GM21737 (cell line): ENCODE results near the gene NUP93.

Source experiments
- ATAC-seq: cut with Tn5 transposase; IDR thresholded peaks from one replicate; pipeline ENCODE4 v1.9.1; 2021; ENCODE audit warnings: mild to moderate bottlenecking, moderate library complexity; ENCODE audit not compliant: unreplicated experiment

Gene NUP93

GRCh38 chr16:56741399-56741798, 11.5 kb downstream of the NUP93 start:
- ATAC-seq, result no peak

DNA sequence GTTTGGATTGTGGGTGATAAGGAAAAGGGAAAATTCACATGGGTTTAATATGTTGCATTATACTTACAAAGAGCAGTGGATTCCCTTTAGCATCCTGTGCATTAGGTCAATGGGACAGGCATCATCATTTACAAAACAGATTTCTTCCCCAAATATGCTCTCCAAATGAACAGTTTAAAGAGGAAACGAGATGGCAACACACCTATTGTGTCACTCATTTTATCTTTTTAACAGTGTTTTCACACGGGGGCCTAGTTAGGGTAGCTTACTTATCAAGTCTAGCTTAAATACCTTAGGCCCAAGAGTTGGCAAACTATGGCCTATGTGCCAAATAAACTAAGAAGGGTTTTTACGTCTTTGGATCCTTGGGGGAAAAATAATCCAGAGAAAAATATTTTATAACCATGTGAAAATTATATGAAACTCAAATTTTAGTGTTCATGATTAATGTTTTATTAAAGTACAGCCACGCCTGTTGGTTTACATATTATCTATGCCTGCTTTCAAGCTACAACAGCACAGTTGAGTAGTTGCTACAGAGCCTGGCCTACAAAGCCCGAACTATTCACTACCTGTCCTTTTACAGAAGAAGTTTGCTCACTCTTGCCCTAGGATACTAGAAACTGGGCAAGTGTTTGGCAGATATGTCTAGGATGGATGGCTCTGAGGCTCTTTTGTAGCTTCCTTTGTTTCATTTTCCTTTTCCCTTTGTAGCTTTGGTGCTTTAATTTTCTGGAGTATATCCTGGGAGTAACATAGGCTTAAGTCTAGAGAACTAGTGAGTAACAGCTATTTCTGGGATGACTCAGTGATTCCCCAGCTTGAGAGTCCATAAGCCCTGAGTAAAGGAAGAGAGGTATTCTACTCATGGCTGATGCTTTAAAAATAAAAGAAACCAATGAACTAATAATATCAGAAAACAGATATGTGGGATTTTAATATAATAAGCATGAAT, 12.4 kb downstream of the NUP93 start:
- no peak for ATAC-seq

DNA sequence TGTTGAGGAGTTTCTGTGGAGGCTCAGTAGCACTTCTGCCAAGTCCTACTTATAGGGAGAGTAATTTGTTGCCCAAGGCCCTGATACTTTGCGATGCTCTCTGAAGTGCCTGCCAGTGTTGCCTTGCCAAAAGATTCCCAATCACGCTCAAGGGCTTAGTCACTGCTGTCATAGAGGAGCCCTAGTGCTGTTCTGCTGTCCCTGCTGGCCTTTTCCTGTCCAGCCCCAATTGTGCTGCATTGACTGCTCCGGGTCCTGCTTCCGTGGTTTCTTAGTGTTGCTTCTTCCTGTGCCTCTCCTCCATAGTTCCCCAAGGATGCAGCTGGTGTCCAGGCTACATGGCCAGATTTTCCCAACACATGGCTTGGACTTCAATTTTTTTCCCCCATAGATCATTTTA, 13.9 kb downstream of the NUP93 start:
- no peak for ATAC-seq

- ATAC-seq, result no peak
Observed at GRCh38 chr16:56744996-56745640, 15.2 kb downstream of the NUP93 start.

DNA sequence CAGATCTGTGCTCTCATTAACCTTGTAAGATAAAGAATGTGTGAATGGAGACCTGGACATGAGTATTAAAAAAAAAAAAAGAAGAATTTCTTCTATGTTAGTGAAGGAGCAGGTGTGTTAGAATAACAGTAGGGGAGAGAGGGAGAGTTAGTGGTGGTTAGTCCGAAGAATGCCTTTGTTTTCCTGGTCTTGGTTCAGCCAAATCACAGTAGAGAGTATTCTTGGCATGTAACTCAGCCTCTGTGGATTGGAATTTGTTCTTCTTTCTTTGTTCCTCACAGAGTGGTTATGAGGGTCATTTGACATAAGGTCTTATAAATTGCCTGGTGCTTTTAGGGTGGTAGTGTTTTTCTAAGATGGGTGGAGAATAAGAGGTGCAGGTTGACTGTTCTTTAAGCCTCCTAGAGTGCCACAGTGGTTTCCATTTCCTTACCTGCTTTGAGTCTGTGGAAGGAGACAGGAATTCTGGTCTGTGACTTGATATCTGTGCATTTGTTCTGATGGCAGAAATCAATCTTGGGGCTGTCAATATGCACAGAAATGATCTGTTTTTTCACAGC, 17.6 kb downstream of the NUP93 start:
- no peak for ATAC-seq

DNA sequence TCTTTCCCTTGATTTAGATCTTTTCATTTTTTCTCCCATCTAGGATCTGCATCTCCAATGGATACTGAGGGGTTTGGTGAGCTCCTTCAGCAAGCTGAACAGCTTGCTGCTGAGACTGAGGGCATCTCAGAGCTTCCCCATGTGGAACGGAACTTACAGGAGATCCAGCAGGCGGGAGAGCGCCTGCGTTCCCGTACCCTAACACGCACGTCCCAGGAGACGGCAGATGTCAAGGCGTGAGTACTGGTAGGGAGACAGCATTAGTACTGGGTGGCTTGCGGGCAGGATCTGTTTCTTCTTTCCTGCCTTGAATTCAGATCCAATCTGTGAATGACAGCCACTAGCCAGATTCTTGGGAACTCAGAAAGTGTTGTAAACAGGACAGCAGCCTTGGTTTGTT, 18.3 kb downstream of the NUP93 start:
- ATAC-seq, result no peak

DNA sequence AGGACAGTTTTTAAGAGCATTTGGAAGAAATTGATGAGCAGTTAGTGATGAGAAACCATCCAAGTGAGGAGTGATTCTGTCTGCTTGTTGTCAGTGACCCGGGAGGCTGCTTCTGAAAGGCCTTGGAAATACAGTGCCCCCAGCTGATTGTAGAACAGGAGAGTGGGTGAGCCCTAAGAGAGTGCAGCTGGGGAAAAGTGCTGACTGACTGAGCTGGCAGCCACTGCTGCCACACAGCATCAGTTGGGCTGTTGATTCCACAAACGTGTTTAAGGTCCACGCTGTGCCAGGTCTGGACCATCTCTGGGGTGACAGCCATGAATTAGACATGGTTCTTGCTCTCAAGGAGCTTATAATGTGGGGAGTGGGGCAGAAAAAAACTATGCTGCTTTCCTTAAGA, 18.9 kb downstream of the NUP93 start:
- ATAC-seq, result no peak

GRCh38 chr16:56749672-56750491, 20.0 kb downstream of the NUP93 start:
- ATAC-seq, result no peak

- ATAC-seq, result no peak
Observed at GRCh38 chr16:56753410-56753809, 23.5 kb downstream of the NUP93 start.

- ATAC-seq, result no peak
Observed at GRCh38 chr16:56755038-56755437, 25.1 kb downstream of the NUP93 start.

GRCh38 chr16:56758432-56758831, 28.5 kb downstream of the NUP93 start:
- ATAC-seq, result no peak

DNA sequence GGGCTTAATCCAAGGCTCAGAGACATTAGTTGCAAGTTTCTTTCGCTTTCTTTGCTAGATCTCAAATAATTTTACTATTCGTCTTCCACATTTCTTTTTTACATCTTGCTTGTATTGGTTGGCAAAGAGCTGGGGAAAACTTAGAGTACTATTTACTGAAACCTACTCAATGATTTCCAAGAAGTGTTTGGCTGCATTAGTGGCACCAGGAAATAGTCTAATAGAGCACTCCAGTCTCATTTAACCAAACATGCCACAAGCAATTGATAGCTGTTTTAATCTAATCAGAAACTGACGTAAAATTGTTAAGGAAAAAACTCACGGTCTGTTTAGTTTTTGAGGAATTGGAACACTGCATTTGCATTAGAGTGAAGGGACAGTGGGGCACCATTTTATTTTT, 29.0 kb downstream of the NUP93 start:
- no peak for ATAC-seq

DNA sequence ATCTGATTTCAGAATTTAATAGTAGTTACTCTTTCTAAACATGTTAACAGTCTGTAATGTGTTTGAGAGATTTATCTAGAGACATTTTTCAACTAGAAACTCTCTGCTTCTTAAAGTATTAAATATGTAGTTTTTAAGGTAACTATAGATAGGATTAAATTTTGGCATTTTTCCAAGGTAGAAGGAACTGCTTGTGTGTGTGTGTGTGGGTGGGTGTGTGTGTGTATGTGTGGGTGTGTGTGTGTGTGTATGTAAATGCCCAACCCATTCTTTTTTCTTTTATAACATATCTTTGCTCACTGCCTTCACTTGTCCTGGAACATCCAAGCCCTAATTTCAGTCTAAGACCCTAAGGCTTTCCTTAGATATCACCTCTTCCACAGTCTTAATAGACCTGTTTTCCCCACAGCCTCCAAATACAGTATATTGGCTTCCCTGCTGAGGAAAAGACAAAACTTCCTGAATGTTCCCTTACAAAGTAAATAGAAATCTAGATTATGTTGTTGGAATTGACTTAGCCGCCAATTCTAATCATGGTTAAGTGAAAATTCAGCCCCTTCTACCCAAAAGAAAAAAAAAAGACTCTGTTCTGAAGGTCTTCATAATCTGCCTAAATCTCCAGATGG, 33.5 kb downstream of the NUP93 start:
- ATAC-seq, result no peak

DNA sequence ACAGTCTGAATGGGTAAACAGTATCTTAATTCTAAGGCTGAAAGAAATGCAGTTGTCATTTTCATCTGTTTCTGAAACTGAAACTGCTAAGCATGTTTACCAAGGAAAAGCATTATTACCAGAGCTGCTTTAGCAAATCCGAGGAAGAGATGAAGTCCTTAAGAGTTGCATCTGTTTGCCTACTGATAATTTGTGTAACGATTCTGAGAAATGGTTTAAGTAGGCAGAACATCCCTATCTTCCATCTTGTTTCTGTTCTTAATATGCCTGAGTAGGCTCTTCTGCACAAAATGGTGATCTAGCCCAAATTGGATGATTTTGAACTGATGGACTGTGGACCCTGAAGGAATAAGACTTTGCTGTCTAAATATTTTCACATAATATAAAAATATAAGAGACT, 34.9 kb downstream of the NUP93 start:
- no peak for ATAC-seq

DNA sequence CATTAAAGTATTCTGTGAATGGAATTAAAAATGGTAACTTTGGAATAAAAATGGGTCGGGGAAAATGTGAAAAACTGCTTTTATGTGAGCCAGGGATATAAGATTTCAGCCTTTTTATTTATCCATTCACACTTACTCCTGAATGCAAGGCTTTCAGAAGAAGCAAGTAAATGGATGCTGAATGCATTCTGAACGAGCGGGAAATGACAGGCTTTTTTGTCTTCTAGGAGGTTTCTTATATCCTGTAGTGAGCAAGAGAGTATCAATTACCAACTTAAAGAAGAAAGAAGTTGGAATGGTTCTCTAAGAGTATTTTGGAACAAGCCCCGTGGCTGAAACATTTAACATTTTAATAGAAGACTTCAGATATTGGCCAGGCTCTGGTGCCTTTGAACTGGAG, 36.0 kb downstream of the NUP93 start:
- no peak for ATAC-seq

- ATAC-seq, result no peak
Observed at GRCh38 chr16:56767024-56767423, 37.1 kb downstream of the NUP93 start.

GRCh38 chr16:56769677-56770076, 39.7 kb downstream of the NUP93 start:
- no peak for ATAC-seq

DNA sequence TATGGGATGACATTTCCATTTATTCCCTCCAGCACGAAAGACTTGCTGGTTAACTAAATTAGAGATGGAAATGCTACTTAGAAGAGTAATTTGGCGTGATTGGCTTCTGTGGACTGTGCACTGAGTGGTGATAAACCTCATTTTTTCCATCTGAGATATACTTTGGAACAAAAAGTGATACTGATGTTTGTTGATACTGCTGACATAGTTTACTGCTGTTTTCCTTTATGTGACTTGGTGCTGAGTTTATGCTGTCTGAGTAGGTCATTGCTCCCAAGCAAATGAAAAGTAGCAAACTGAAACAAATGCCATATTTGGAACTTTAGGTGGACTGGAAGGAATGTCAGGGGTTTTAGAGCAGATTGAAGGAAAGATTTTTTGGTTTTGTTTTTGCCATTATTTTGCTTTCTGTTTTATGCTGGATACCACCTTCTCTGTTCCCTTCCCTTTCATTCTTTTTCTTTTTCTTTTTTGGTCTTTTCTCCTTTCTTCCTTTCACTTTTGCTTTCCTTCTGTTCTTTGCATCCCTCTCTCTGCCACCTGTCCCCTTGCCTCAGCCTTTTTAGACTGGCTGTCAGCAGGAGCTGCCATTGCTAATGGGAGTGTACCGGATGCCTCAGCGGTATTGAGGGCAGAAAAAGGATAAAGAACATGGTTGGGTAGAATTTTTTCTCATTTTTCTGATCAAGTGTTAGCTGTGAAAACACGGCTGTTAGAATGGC, 41.8 kb downstream of the NUP93 start:
- ATAC-seq, result no peak

GRCh38 chr16:56773532-56773931, 43.6 kb downstream of the NUP93 start:
- no peak for ATAC-seq
